LNCaP clone FGC (cell line): ENCODE measurements around the gene KCMF1.

Experiments
- DNase-seq: peaks from one replicate; pipeline ENCODE4 v3.0.0-alpha.2; 2011; ENCODE audit warnings: low read depth
- H3K4me3 ChIP-seq: 2 replicates; pipeline ENCODE4 v1.5.1; 2011; ENCODE audit warnings: mild to moderate bottlenecking, low read depth, low read length, control low read depth
- TF ChIP-seq, protein P1 (sequence below): IDR thresholded peaks from 2 replicates; pipeline ENCODE4 v1.5.1; 2012; ENCODE audit warnings: mild to moderate bottlenecking; ENCODE audit not compliant: control insufficient read depth, insufficient read depth; ENCODE audit errors: extremely low read depth

The KCMF1 gene

DNA sequence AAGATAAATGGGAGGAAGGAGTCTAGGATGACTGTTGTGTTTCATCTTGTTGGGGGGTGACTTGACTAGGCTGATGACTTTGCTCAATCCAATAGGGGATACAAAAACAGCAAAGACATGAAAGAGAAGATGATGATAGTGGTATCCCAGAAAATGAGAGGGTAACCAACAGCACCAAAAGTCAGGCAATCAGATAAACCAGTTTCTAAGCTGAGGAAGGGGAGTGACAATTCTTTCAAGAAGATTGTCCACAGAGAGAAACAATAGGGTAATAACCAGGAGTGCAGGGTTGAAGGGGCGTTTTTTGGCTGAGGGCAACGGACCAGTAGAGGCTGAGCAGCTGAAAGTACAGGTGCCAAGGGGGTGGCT lies 7.7 kb upstream of the KCMF1 start:
- TF ChIP-seq, protein P1, sequence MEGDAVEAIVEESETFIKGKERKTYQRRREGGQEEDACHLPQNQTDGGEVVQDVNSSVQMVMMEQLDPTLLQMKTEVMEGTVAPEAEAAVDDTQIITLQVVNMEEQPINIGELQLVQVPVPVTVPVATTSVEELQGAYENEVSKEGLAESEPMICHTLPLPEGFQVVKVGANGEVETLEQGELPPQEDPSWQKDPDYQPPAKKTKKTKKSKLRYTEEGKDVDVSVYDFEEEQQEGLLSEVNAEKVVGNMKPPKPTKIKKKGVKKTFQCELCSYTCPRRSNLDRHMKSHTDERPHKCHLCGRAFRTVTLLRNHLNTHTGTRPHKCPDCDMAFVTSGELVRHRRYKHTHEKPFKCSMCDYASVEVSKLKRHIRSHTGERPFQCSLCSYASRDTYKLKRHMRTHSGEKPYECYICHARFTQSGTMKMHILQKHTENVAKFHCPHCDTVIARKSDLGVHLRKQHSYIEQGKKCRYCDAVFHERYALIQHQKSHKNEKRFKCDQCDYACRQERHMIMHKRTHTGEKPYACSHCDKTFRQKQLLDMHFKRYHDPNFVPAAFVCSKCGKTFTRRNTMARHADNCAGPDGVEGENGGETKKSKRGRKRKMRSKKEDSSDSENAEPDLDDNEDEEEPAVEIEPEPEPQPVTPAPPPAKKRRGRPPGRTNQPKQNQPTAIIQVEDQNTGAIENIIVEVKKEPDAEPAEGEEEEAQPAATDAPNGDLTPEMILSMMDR, result no peak
- no peak for DNase-seq
- H3K4me3 ChIP-seq, result no peak overlapping the region

DNA sequence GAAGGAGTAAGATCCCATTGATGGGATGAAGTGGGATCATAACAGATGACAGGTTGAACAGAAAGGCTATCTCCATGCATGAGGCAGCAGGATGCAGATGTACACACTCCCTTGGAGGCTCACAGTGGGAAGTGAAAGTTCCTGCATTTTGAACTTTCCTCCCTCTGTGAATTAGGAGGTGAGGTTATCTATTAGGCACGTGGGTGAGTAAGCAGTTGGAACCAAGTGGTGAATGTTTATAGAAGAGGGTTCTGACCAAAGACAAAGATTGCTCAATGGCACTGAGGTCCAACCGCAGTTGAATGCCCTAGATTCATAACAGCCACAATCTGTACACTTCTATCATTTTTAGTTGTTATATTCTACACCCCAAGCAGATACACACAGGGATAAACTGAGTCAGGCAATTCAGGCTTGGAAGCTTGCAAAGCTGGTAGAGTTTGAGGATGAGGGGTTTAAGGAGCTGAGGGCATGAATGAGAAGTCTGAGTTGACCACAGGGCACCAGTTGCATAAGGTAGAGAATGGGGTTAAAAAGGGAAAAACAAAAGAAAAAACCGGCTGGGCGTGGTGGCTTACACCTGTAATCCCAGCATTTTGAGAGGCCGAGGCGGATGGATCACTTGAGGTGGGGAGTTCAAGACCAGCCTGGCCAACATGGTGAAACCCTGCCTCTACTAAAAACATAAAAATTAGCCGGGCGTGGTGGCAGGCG lies 7.1 kb upstream of the KCMF1 start:
- TF ChIP-seq, protein P1, result no peak
- no peak for DNase-seq
- no peak overlapping the region for H3K4me3 ChIP-seq

DNA sequence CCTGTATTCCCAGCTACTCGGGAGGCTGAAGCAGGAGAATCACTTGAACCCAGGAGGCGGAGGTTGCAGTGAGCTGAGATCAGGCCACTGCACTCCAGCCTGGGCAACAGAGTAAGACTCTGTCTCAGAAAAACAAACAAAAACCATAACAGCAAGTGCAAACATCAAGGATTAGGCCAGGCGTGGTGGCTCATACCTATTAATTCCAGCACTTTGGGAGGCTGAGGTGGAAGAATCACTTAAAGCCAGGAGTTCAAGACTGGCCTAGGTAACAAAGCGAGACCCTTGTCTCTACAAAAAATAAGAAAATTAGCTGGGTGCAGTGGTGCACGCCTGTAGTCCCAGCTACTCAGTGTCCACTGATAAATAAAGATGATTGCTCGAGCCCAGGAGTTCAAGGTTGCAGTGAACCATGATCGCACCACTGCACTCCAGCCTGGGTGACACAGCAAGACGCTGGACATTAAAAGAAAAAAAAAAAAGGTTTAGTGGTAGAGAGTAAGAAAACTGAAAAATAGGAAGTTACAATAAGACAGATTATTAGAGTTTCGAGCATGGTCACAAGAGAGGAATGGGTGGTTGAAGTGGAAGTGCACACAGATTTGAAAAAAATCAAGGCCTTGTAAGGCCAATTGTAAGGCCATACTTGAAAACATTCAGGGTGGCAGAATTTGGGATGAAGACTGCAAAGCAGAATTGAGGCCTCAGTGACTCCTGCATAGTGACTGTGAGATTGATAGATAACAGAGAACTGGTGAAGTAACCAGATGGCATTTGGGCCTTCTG lies 6.4 kb upstream of the KCMF1 start:
- TF ChIP-seq, protein P1, result no peak
- no peak for DNase-seq
- H3K4me3 ChIP-seq, result no peak overlapping the region

DNA sequence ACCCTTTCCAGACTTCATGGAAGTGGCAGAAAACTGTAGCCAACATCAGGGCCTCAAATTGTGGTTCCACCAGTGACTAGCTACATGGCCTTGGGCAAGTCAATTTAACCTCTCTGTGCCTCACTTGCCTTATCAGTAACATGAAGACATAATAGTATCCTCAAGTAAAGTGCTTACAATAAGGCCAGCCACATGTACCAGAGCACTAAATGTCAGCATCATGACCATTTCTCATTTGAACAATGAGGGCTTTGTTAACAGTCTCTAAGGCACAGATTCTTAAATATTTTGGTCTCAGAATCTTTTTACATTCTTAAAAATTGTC lies 5.8 kb upstream of the KCMF1 start:
- no peak for DNase-seq

DNA sequence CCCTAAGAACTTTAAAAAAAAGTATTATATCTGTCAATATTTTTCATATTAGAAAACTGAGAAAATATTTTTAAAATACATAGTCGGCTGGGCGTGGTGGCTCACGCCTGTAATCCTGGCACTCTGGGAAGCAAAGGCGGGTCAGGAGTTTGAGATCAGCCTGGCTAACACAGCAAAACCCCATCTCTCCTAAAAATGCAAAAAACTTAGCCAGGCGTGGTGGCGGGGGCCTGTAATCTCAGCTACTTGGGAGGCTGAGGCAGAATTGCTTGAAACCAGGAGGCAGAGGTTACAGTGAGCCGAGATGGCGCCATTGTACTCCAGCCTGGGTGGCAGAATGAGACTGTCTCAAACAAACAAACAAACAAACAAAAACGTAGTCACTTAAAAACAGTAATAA lies 5.1 kb upstream of the KCMF1 start:
- TF ChIP-seq, protein P1, result no peak

More for the DNA sequence above, 5.8 kb upstream of the KCMF1 start:
- no peak overlapping the region for H3K4me3 ChIP-seq
- TF ChIP-seq, protein P1, result no peak

DNA sequence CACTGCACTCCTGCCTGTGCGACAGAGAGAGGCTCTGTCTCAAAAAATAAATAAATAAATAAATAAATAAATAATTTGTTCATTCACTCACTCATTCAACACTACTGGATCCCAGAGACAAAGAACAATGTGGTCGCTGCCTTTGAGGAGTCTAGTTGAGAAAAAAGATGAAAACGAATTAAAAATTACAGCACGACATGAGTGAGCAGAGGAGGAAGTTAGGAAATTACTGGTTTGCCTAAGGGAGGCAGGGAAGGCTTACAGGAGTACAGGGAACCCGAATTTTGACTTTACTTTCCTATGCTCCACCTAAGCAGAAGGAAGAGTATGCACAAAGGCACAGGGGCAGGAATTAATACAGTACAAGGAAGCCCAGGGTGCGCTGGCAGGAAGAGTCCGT lies 4.2 kb upstream of the KCMF1 start:
- TF ChIP-seq, protein P1, result no peak
- DNase-seq, result no peak
- no peak overlapping the region for H3K4me3 ChIP-seq

More for the DNA sequence above, 5.1 kb upstream of the KCMF1 start:
- DNase-seq, result no peak
- H3K4me3 ChIP-seq, result no peak overlapping the region
